GM12878 (cell line): Measurements from ENCODE around the gene ADAMTS2. TPM values are rescaled to one million over a fixed set of nuclear protein-coding genes. Genes with fewer than 3 reads are reported as not detected.

Source experiments
- ATAC-seq: fragments of 200-7000 bp; cut with Tn5 transposase; 3 replicates; pipeline ENCODE4 v1.9.1; 2020; ENCODE audit warnings: mild to moderate bottlenecking, moderate library complexity
- BruUV-seq: library from RNA; stranded (reverse); fragments of 400-500 nt; replicated peaks from 2 replicates; lab custom pipeline; 2021; lab: Mats Ljungman, UMichigan
- CTCF ChIA-PET: fragments of 300-600 bp; sonication (Branson Sonifier 250); formaldehyde crosslinking; extraction: SDS; loops from one replicate; lab custom pipeline; 2021; ENCODE audit warnings: inconsistent platforms; lab: Yijun Ruan, JAX
- POLR2A ChIA-PET: fragments of 350-600 bp; formaldehyde crosslinking; extraction: SDS; loops from one replicate; lab custom pipeline; 2021; ENCODE audit warnings: inconsistent platforms; lab: Charles Lee
- RAD21 ChIA-PET: fragments of 300-600 bp; sonication (Branson Sonifier 250); formaldehyde crosslinking; loops from one replicate; lab custom pipeline; 2023; ENCODE audit warnings: antibody characterized with exemption; ENCODE audit not compliant: unreplicated experiment; lab: Charles Lee
- SMC1A ChIA-PET: fragments of 300-600 bp; sonication (Branson Sonifier 250); formaldehyde crosslinking; loops from one replicate; lab custom pipeline; 2023; ENCODE audit not compliant: unreplicated experiment, uncharacterized antibody; lab: Charles Lee
- DNase-seq: peaks from one replicate; pipeline ENCODE4 v3.0.0-alpha.2; 2011; ENCODE audit warnings: low read depth, low spot score
- FAIRE-seq: peaks from 3 replicates; lab custom pipeline; 2011; peaks lifted over from hg19 to GRCh38; lab: Jason Lieb, UNC
- H2AFZ ChIP-seq: 2 replicates; pipeline ENCODE4 v1.6.0; 2011; ENCODE audit warnings: low read depth, low read length, control low read depth; ENCODE audit not compliant: control insufficient read depth
- H3K27ac ChIP-seq: 2 replicates; pipeline ENCODE4 v1.5.1; 2011; ENCODE audit warnings: control low read depth; ENCODE audit not compliant: control insufficient read depth, insufficient read depth
- H3K27me3 ChIP-seq, 2 experiments: replicated peaks in 1 of 2; 2 replicates each; pipeline versions ENCODE4 v1.6.0 to v1.6.1; 2011; ENCODE audit warnings: low read length in 1 of 2; ENCODE audit not compliant: control insufficient read depth in 2 of 2, insufficient read depth in 2 of 2
- H3K36me3 ChIP-seq, 2 experiments: 2 replicates each; pipeline ENCODE4 v1.5.1; 2011; ENCODE audit warnings: low read length in 1 of 2; ENCODE audit not compliant: control insufficient read depth in 2 of 2, insufficient read depth in 2 of 2
- H3K4me1 ChIP-seq: 2 replicates; pipeline ENCODE4 v1.6.1; 2011; ENCODE audit warnings: mild to moderate bottlenecking, low read length, moderate library complexity, mixed read lengths; ENCODE audit not compliant: control insufficient read depth, insufficient read depth
- H3K4me2 ChIP-seq: 2 replicates; pipeline ENCODE4 v1.6.0; 2011; ENCODE audit warnings: control low read depth; ENCODE audit not compliant: control insufficient read depth, insufficient read depth
- H3K4me3 ChIP-seq: fragments of 200-600 bp; sonication (generic); 2 replicates; pipeline ENCODE4 v1.5.1; 2016
- H3K79me2 ChIP-seq: 2 replicates; pipeline ENCODE4 v1.6.0; 2011; ENCODE audit warnings: low read length; ENCODE audit not compliant: control insufficient read depth, insufficient read depth
- H3K9ac ChIP-seq: 2 replicates; pipeline ENCODE4 v1.8.0; 2011; ENCODE audit warnings: low read length, control low read depth, mixed read lengths; ENCODE audit not compliant: control insufficient read depth, insufficient read depth
- H3K9me3 ChIP-seq: replicated peaks from 3 replicates; pipeline ENCODE4 v1.5.1; 2011; ENCODE audit warnings: mild to moderate bottlenecking, low read length; ENCODE audit not compliant: control insufficient read depth, insufficient read depth
- H4K20me1 ChIP-seq: 2 replicates; pipeline ENCODE4 v1.6.0; 2011; ENCODE audit not compliant: control insufficient read depth, insufficient read depth
- BACH1 ChIP-seq: fragments of 450-650 bp; IDR thresholded peaks from 2 replicates; pipeline ENCODE4 v1.6.1; 2017; ENCODE audit warnings: mild to moderate bottlenecking, borderline replicate concordance
- BHLHE40 ChIP-seq, 2 experiments: fragments of 450-650 bp in 1 of 2; IDR thresholded peaks; 2 replicates each; pipeline ENCODE4 v1.6.1; 2011 to 2017; ENCODE audit warnings: low read depth in 2 of 2, borderline replicate concordance in 1 of 2, improper control_type of control experiment in 1 of 2, low read length in 1 of 2, mild to moderate bottlenecking in 1 of 2
- CBFB ChIP-seq: IDR thresholded peaks from 2 replicates; pipeline ENCODE4 v1.6.1; 2016; ENCODE audit warnings: antibody characterized with exemption, low read depth
- CBX3 ChIP-seq: fragments of 200-600 bp; sonication (generic); IDR thresholded peaks from 2 replicates; pipeline ENCODE4 v1.6.1; 2016; ENCODE audit warnings: low read depth, borderline replicate concordance
- E2F4 ChIP-seq: IDR thresholded peaks from 2 replicates; pipeline ENCODE4 v1.6.1; 2012; ENCODE audit warnings: low read depth, low read length, improper control_type of control experiment
- EGR1 ChIP-seq, 2 experiments: IDR thresholded peaks; 1 replicate in 1 of 2; 2 replicates in 1 of 2; pipeline ENCODE4 v1.6.1; 2011 to 2012; ENCODE audit warnings: low read depth in 2 of 2, low read length in 2 of 2, borderline replicate concordance in 1 of 2, mild to moderate bottlenecking in 1 of 2, moderate library complexity in 1 of 2
- ETV6 ChIP-seq, 2 experiments: fragments of 450-650 bp in 1 of 2; IDR thresholded peaks in 1 of 2; conservative IDR thresholded peaks in 1 of 2; 2 replicates each; pipeline ENCODE4 v1.6.1; 2014; ENCODE audit warnings: antibody characterized with exemption in 1 of 2, borderline replicate concordance in 1 of 2, low read depth in 1 of 2, mild to moderate bottlenecking in 1 of 2, moderate library complexity in 1 of 2
- EZH2 ChIP-seq: IDR thresholded peaks from 2 replicates; pipeline ENCODE4 v1.6.1; 2012; ENCODE audit warnings: low read depth, mild to moderate bottlenecking, control low read depth, inconsistent platforms, low read length, borderline replicate concordance; ENCODE audit not compliant: control insufficient read depth
- HDAC6 ChIP-seq: fragments of 200-600 bp; sonication (generic); IDR thresholded peaks from one replicate; pipeline ENCODE4 v1.8.0; 2017; ENCODE audit warnings: antibody characterized with exemption; ENCODE audit not compliant: unreplicated experiment
- IRF4 ChIP-seq: IDR thresholded peaks from 2 replicates; pipeline ENCODE4 v1.6.1; 2011; ENCODE audit warnings: low read depth, low read length
- MAX ChIP-seq: IDR thresholded peaks from 2 replicates; pipeline ENCODE4 v1.6.1; 2012; ENCODE audit warnings: low read depth, low read length, improper control_type of control experiment
- NFIC ChIP-seq: IDR thresholded peaks from 2 replicates; pipeline ENCODE4 v1.6.1; 2012; ENCODE audit warnings: low read depth, mild to moderate bottlenecking, inconsistent platforms, low read length, moderate library complexity
- NR2C2 ChIP-seq: IDR thresholded peaks from 2 replicates; pipeline ENCODE4 v1.6.1; 2011; ENCODE audit warnings: borderline replicate concordance, low read depth; ENCODE audit not compliant: control insufficient read depth, insufficient read length
- POLR2A ChIP-seq: IDR thresholded peaks from 2 replicates; pipeline ENCODE4 v1.6.1; 2011; ENCODE audit warnings: low read depth, mild to moderate bottlenecking, low read length
- RUNX3 ChIP-seq: IDR thresholded peaks from 2 replicates; pipeline ENCODE4 v1.6.1; 2012; ENCODE audit warnings: low read length, inconsistent platforms
- WGBS: methylation state at CpG from one replicate; pipeline ENCODE4 v1.1.6; 2016; ENCODE audit warnings: low lambda C conversion rate; ENCODE audit not compliant: insufficient replicate concordance, insufficient coverage; ENCODE audit errors: missing lambda C conversion rate; 5-methylcytosine and 5-hydroxymethylcytosine counted together
- in situ Hi-C: fragments of 300-500 bp; cut with MboI; formaldehyde crosslinking; loops from 9 replicates; pipeline ENCODE4 v1.14.3; 2018; ENCODE audit warnings: mixed read lengths
- intact Hi-C: fragments of 100-400 bp; cut with micrococcal nuclease; formaldehyde crosslinking; loops from one replicate; pipeline ENCODE4 v1.14.2; 2022; ENCODE audit not compliant: unreplicated experiment
- polyA plus RNA-seq, 11 experiments: library from polyadenylated mRNA; depleted of rRNA in 4 of 11; unstranded in 6 of 11; stranded (reverse) in 5 of 11; fragments of >200 nt; fragmentation: Nextera tagmentation in 4 of 11; fragmentation: Illumina TruSeq in 1 of 11; extraction: Ambion mirVana in 4 of 11; extraction: Trizol in 1 of 11; gene quantifications; 1 replicate in 1 of 11; 2 replicates in 10 of 11; pipeline versions ENCODE4 v1.2.1 to v1.2.3, GENCODE V29; 2011 to 2016; ENCODE audit warnings: inconsistent platforms in 2 of 11, missing spikeins in 2 of 11, low read depth in 1 of 11
- total RNA-seq, 4 experiments: library from RNA; depleted of rRNA in 3 of 4; stranded (reverse); fragments of >200 nt in 3 of 4; fragmentation: Illumina TruSeq in 1 of 4; extraction: Trizol in 1 of 4; gene quantifications; 2 replicates each; pipeline versions ENCODE4 v1.2.1 to v1.2.3, GENCODE V29; 2013 to 2021
- TF ChIP-seq, protein P1 (sequence below): fragments of 150-350 bp; IDR thresholded peaks from 2 replicates; pipeline ENCODE4 v1.6.1; 2014; ENCODE audit warnings: mild to moderate bottlenecking, low read depth, low read length
- TF ChIP-seq, protein P2 (sequence below): IDR thresholded peaks from 2 replicates; pipeline ENCODE4 v1.6.1; 2012; ENCODE audit warnings: low read depth, low read length, improper control_type of control experiment
- TF ChIP-seq, protein P3 (sequence below): fragments of 450-650 bp; IDR thresholded peaks from 2 replicates; pipeline ENCODE4 v1.6.1; 2018; ENCODE audit warnings: borderline replicate concordance, mild to moderate bottlenecking; ENCODE audit not compliant: partially characterized antibody

The ADAMTS2 gene
- total and polyA plus RNA-seq, 10 of the 15 experiments (the other 5 are each of a cell fraction or from before 2014, with no cell fraction given), result 0.03 to 0.05 TPM; not detected in 8

DNA sequence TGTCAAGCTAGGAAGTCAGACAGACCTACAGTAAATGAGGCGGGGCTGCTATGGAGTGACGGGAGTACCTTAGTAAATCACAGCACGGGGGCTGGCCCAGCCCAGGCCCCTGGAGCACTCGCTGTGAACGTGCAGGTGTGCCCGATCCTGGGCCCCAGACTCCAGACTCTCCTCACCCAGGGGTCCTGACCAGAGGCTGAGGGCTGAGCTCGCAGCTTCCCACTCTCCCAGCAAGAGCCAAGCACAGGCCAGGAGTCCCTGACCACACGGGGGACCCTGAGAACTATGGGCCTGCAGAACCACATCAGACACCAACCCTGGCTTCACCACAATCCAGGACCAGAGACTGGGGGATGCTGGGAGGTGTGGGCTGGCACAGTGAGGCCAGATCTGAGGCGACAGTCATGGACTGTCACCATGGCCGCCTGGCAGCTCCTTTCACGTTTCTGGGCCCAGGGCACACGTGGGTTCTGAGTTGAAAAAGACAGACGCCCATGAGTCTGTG, 73.4 kb downstream of the ADAMTS2 start:
- SMC1A ChIA-PET, result no interaction called here
- FAIRE-seq (no peak), DNase-seq (no peak), ATAC-seq (no peak)
- POLR2A ChIA-PET, result no interaction called here
- no peak overlapping the region for H3K27ac ChIP-seq
- CTCF ChIA-PET, result no interaction called here
- H3K4me3 ChIP-seq, result no peak overlapping the region
- no peaks in the 10 kb centered on the region for H3K79me2 ChIP-seq
- no peaks in the 10 kb centered on the region for H3K4me1 ChIP-seq
- RAD21 ChIA-PET, result no interaction called here
- H3K36me3 ChIP-seq, result no peaks in the 10 kb centered on the region
- H3K4me2 ChIP-seq, result no peak overlapping the region
- intact Hi-C loops (no loop called here), in situ Hi-C loops (no loop called here)
- no peak overlapping the region for H2AFZ ChIP-seq
- WGBS, result 10% methylated on average over 13 of the region's 13 CpGs
- no peaks in the 10 kb centered on the region for H3K27me3 ChIP-seq
- no peaks in the 10 kb centered on the region for H4K20me1 ChIP-seq
- H3K9me3 ChIP-seq, result no peaks in the 10 kb centered on the region; the same call in 2 of the 3 replicates
- no TSS peak for BruUV-seq
- H3K9ac ChIP-seq, result no peak overlapping the region
- TF ChIP-seq E2F4 (no peak), HDAC6 (no peak), EGR1 (IDR thresholded peaks at IDR 0.05; ENCODE audit: borderline replicate concordance in 1 of 2, low read depth in 2 of 2, low read length in 2 of 2) (no peak), NFIC (no peak), BHLHE40 (IDR thresholded peaks at IDR 0.05; ENCODE audit: borderline replicate concordance in 1 of 2, low read depth in 2 of 2, low read length in 1 of 2) (no peak), NR2C2 (no peak), CBFB (no peak), MAX (no peak), EZH2 (no peak), RUNX3 (no peak), BACH1 (no peak), POLR2A (no peak), CBX3 (no peak), ETV6 (conservative IDR thresholded peaks at IDR 0.05 in 1 of 2, IDR thresholded peaks at IDR 0.05 in 1 of 2; ENCODE audit: borderline replicate concordance in 1 of 2, low read depth in 1 of 2) (no peak), IRF4 (no peak)
- TF ChIP-seq, protein P1, sequence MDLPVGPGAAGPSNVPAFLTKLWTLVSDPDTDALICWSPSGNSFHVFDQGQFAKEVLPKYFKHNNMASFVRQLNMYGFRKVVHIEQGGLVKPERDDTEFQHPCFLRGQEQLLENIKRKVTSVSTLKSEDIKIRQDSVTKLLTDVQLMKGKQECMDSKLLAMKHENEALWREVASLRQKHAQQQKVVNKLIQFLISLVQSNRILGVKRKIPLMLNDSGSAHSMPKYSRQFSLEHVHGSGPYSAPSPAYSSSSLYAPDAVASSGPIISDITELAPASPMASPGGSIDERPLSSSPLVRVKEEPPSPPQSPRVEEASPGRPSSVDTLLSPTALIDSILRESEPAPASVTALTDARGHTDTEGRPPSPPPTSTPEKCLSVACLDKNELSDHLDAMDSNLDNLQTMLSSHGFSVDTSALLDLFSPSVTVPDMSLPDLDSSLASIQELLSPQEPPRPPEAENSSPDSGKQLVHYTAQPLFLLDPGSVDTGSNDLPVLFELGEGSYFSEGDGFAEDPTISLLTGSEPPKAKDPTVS, result no peak
- TF ChIP-seq, protein P2, sequence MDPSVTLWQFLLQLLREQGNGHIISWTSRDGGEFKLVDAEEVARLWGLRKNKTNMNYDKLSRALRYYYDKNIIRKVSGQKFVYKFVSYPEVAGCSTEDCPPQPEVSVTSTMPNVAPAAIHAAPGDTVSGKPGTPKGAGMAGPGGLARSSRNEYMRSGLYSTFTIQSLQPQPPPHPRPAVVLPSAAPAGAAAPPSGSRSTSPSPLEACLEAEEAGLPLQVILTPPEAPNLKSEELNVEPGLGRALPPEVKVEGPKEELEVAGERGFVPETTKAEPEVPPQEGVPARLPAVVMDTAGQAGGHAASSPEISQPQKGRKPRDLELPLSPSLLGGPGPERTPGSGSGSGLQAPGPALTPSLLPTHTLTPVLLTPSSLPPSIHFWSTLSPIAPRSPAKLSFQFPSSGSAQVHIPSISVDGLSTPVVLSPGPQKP, result no peak
- TF ChIP-seq, protein P3, sequence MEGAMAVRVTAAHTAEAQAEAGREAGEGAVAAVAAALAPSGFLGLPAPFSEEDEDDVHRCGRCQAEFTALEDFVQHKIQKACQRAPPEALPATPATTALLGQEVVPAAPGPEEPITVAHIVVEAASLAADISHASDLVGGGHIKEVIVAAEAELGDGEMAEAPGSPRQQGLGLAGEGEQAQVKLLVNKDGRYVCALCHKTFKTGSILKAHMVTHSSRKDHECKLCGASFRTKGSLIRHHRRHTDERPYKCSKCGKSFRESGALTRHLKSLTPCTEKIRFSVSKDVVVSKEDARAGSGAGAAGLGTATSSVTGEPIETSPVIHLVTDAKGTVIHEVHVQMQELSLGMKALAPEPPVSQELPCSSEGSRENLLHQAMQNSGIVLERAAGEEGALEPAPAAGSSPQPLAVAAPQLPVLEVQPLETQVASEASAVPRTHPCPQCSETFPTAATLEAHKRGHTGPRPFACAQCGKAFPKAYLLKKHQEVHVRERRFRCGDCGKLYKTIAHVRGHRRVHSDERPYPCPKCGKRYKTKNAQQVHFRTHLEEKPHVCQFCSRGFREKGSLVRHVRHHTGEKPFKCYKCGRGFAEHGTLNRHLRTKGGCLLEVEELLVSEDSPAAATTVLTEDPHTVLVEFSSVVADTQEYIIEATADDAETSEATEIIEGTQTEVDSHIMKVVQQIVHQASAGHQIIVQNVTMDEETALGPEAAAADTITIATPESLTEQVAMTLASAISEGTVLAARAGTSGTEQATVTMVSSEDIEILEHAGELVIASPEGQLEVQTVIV, result no peak
